HG02884 (cell line): ENCODE results near the gene CHD1L.
A peak's percentile ranks its signal among the peaks of the same experiment; 100 is the strongest.
"Not testable (repeated sequence)": the region's sequence is repeated elsewhere in the genome, so short reads cannot be mapped to it uniquely, and the experiment has no call there.

Experiments used
- ATAC-seq: cut with Tn5 transposase; IDR thresholded peaks from one replicate; pipeline ENCODE4 v1.9.1; 2021; ENCODE audit warnings: mild to moderate bottlenecking, moderate library complexity; ENCODE audit not compliant: unreplicated experiment

CHD1L gene

DNA sequence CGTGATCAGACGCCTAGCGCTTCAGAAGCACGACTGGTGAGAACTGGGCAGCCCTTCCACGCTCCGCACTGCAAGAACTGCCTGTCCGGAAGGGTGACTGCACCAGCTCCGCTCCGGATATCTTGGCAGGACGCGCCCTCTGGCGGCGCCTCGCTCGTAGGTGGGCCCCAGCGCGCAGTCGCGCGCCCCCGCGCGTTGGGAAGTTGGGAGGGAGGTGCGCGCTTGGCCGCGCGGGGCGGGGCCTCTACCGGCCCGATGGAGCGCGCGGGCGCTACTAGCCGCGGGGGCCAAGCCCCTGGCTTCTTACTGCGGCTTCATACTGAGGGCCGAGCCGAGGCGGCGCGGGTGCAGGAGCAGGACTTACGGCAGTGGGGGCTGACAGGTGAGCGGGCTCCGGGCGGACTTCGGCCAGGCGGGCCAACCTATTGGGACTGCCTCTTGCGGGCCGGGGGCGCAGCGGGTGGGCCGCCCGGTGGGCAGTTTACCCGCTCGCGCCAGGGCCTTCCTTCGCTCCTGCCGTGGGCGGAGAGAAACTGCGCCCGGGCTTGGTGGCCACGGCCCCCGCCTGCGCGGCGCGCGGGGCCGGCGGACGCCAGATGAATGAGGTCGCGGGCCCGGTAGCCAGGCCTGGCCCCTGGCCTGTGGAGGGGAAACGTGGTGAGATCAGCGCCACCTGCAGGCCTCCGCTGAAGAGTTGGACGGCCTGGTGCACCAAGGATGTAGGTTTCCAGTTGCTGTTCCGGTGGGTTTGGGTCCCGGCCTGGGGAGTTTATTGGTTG, at the start of gene CHD1L:
TSS of gene CHD1L (plus strand) at position 236 of the 779 bp plus-strand sequence. CDS start at position 256, 20 bp downstream.
- ATAC-seq, result peak; percentile 81

GRCh38 chr1:147197324-147197723, 45.2 kb upstream of the CHD1L start:
- ATAC-seq, result not testable (repeated sequence)

- no peak for ATAC-seq
Observed at GRCh38 chr1:147201276-147201675, 41.2 kb upstream of the CHD1L start.

DNA sequence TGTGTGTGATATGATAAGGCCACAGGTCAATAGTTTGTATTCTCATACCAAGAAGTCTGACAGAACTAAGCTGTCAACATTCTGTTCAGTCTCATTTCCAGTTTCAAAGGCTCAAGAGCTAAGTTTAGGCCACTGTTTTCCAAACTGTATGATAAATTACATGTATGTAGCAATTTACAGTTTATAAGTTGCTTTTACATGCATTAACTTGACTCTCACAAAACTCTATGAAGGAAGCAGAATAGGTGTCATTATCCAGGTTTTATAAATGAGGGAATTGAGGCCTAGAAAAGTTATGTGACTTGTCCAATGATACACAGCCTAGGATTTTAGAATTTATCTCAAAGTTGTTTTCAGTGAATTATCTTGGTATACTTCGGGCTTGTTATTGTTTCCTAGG, 40.7 kb upstream of the CHD1L start:
- no peak for ATAC-seq

- no peak for ATAC-seq
Observed at GRCh38 chr1:147202576-147202975, 39.9 kb upstream of the CHD1L start.

GRCh38 chr1:147204080-147204479, 38.4 kb upstream of the CHD1L start:
- ATAC-seq, result no peak

DNA sequence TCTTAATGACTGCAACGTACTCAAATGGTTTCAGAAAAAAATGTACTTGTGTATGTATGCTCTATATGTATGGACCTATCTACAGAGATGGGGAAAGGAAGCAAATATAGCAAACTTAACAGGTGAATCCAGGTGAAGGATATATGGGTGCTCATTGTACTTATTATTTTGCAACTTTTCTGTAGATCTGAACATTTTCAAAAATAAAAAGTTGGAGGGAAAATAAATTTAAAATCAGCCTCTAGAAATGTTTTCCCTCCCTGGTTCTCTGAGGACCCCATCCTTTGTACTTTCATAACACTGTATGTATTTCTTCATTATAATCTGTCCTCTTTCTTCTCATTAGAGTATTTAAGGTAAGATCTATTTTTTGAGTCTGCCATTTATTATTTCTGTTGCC, 35.3 kb upstream of the CHD1L start:
- no peak for ATAC-seq

- ATAC-seq, result no peak
Observed at GRCh38 chr1:147208619-147209018, 33.9 kb upstream of the CHD1L start.

GRCh38 chr1:147209825-147210821, 32.4 kb upstream of the CHD1L start:
- no peak for ATAC-seq

GRCh38 chr1:147210987-147211386, 31.5 kb upstream of the CHD1L start:
- no peak for ATAC-seq

DNA sequence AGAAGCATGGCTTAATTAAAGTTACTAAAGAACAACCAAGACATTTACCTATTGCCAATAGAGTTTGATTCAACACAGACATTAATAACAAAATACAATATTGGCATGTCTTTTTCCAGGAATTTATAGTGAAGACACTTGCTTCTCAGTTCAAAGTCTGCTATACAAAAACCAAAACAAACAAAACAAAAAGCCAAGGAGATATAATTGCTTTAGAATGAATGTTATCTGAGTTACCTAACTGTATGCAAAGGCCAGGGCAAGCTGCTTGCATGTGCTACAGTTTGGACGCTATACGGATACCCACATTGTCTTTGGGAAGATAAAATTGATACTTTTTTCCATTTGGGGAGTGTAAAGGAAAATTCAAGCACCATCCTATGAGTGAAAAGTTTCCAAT, 30.9 kb upstream of the CHD1L start:
- no peak for ATAC-seq

- ATAC-seq, result no peak
Observed at GRCh38 chr1:147213271-147213670, 29.2 kb upstream of the CHD1L start.

DNA sequence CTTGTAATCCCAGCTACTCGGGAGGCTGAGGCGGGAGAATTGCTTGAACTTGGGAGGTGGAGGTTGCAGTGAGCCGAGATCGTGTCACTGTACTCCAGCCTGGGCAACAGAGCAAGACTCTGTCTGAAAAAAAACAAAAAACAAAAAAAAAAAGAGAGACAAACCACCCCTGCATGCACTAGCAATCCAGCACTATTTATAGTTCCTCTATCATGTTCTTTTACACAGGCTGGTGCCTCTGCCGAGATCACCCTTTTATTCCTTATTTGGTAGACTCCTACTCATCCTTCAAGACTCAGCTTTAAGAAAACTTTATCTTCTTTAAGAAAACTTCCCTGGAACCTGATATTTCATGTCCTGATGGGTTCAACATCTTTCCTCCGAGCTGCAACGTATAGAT, 28.2 kb upstream of the CHD1L start:
- ATAC-seq, result no peak

DNA sequence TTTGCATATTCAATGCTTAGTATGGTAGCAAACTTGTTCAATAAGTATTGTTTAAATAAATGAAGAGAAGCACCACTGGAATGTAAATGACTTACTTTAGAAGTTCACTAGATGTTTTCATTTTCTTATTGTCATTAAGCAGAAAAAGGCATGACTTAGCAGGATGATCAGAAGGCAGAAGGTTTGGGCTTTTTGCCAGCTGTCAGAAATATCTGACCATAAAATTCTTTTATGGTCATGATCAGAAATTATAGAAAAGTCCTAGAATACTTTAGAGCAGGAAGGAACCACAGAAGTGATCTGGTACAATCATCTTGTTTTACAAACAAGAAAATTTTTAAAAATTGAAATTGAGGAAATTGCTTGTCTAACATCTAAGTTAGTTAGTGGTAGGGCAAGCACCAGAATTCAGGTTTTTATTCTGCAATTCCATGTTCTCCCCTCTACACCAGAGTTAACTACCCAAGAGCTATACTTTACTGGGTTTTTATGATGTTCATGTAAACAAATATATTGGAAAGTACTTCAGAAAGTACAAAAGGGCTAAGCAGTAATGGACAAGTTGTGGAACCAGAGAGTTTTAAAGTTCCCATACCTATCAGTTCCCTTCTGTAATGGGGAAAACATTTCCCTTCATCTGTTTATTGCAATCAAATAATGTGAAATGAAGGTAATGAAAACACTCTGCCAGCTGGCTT, 27.5 kb upstream of the CHD1L start:
- ATAC-seq, result no peak

GRCh38 chr1:147215540-147215916, 27.0 kb upstream of the CHD1L start:
- ATAC-seq, result no peak

DNA sequence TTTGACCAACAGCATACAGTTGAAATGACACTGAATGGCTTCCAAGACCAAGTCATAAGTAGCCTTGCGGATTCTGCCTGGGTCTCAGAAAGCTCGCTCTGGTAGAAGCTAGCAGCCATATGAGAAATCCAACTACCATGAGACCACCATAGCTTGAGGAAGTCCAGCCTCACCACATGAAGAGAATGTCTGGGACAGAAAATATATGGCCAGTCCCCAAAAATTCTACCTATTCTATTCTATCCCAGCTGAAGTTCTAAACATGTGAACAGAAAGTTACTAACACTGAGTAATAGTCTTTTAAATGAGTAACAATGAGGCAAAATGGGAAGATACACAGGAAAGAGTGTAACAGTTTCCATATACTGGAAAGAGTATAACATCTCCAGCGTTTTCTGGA, 26.4 kb upstream of the CHD1L start:
- ATAC-seq, result no peak

DNA sequence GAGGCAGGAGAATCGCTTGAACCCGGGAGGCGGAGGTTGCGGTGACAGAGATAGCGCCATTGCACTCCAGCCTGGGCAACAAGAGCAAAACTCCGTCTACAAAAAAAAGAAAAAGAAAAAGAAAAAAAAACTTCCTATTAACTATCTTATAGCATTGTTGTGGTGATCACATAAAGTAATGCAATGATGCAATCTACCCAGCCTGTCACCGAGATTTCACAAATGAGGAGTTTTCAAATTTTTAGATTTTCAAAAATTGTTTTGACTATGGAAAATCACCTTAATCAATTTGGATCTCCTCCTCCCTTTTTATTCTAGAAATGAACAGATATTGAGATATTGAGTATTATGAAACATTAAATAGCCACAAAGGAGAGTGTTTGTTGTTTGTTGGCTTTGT, 25.3 kb upstream of the CHD1L start:
- ATAC-seq, result no peak

GRCh38 chr1:147218606-147219005, 23.9 kb upstream of the CHD1L start:
- ATAC-seq, result no peak

DNA sequence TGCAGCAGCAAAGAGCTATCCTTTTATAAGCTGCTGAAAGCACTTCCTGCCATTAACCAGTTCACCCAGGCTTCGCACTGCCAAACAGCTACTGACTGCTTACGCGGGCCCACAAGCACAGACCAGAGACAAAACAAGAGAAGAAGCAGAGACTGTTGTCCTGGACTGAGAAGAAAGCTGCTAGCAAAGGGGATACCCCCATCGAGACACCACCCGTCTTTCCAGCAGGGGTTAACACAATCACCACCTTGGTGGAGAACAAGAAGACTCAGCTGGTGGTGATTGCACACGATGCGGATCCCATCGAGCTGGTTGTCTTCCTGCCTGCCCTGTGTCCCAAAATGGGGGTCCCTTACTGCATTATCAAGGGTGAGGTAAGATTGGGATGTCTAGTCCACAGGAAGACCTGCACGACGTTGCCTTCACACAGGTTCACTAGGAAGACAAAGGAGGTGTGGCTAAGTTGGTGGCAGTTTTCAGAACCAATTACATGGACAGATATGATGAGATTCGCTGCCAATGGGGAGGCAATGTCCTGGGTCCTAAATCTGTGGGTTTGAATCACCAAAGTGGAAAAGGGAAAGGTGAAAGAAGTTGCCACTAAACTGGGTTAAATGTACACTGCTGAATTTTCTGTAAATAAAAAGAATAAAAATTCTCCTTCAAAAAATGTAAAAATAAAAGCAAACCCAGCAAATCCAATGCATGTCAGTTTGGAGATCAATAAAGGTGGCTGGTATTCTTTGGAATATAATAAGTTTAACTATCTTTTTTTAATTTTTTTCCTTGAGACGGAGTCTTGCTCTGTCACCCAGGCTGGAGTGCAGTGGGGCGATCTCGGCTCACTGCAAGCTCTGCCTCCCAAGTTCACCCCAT, 18.5 kb upstream of the CHD1L start:
- no peak for ATAC-seq

DNA sequence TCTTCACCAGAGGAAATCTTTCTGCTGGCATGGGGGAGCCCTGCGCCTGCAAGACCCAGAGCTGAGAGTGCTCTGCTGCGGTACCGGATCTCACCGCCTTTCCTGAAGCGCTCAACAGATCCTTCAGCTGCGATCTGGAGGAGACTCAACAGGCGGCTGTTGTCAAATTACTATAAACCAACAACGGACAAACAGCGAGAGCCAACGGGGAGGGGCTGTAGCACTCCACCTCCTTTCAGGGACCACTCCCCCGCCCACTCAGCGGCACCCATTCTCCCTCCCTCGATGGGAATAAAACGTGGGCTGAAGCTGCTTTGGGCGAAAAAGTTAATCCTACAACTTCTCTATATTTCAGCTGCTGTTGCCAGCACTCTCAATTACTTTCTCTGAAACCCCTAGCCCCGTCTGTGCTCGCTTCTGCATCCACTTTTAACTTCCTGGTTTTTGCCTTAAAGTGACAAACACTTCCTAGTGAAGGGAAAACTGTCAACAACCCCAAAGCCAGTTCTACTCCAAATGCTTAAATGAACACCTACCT, 17.2 kb upstream of the CHD1L start, which contains the start of gene FMO5:
TSS of gene FMO5 (minus strand) at position 147 of the 538 bp plus-strand sequence. CDS start 310 bp downstream, outside the sequence.
- peak; percentile 79 for ATAC-seq
